ENCODE results near the gene TDRD10.

DNA sequence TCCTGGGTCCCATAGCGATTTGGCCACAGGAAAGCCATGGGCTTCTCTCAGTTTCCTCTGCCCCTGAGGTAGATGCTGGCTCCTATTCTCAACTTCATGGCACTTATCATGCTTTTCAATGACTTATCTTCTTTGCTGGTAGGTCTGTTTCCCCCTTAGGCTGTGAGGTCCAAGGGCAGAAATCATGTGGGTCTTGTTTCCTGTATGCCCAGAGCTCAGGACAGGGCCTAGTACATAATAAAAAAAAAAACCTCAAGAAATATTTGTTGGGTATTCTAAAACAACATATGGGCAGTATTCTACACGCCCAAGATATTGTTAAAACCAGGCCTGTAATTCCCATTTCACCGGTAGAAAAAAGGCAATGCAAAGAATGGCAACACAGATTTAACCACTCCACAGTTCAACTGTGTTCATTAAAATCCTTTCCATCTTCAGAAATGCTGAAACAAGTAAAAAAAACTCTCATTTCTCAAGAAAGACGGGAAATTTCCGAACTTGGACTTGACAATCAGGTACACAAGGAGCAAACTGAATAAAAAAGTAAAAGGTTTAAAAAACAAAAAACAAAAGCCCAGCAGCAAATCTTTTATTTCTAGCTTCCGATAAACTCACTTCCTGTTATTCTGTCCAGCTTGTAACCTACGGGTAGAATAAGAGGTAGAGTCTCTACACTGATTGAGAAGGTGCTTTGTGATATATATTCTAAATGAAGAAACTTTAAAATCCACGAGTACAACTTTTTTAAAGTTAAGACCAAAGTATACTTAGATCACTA lies 6.3 kb upstream of the TDRD10 start:
- TF ChIP-seq, protein P1, sequence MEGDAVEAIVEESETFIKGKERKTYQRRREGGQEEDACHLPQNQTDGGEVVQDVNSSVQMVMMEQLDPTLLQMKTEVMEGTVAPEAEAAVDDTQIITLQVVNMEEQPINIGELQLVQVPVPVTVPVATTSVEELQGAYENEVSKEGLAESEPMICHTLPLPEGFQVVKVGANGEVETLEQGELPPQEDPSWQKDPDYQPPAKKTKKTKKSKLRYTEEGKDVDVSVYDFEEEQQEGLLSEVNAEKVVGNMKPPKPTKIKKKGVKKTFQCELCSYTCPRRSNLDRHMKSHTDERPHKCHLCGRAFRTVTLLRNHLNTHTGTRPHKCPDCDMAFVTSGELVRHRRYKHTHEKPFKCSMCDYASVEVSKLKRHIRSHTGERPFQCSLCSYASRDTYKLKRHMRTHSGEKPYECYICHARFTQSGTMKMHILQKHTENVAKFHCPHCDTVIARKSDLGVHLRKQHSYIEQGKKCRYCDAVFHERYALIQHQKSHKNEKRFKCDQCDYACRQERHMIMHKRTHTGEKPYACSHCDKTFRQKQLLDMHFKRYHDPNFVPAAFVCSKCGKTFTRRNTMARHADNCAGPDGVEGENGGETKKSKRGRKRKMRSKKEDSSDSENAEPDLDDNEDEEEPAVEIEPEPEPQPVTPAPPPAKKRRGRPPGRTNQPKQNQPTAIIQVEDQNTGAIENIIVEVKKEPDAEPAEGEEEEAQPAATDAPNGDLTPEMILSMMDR (conservative IDR thresholded peaks at IDR 0.05 in 1 of 2, IDR thresholded peaks at IDR 0.05 in 1 of 2; ENCODE audit: low read depth in 1 of 2, low read length in 2 of 2) = no peak
- TF ChIP-seq EZH2 (IDR thresholded peaks at IDR 0.05; ENCODE audit: low read length, missing control alignments) = no peak

Measured in fibroblast of lung (primary cell).